ENCODE data around the gene METTL18.

METTL18 gene

DNA sequence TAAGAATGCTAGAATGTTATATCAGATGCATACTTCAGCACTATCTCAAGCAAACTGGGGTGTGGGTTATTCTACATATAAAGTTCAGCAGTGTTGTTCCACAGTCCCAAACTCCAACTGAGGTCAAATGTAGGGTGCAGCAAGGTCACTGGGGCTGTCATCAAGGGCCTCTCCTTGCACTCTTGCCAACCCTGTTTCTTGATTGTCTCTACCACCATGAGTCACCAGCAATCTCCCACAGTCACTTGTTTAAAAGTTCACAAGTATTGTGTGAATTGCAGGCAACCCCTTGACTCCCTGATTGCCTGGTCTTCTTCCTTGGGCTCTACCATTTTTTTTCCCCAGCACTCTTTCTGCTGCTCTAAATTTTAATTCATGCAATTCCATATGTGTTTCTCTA is 10.6 kb downstream of the METTL18 start:
- no peak for DNase-seq

DNA sequence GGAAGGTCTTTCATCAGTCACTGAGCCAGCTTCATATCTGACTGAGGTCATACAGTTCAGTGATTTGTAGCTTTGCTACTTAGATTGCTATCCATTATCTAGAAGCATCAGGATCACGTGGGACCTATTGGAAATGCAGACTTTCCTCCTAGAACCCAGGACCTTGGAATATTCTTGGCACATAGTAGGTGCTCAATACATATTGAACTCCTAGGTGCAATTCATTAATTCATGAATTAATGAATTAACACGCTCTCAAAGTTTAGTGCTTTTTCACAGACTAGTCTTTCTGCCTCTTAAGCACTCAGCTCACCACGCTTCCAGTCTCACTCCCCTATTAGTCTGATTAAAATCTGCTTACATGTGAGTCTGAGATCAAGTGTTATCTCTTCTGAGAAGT is 12.1 kb downstream of the METTL18 start:
- no peak for DNase-seq

DNA sequence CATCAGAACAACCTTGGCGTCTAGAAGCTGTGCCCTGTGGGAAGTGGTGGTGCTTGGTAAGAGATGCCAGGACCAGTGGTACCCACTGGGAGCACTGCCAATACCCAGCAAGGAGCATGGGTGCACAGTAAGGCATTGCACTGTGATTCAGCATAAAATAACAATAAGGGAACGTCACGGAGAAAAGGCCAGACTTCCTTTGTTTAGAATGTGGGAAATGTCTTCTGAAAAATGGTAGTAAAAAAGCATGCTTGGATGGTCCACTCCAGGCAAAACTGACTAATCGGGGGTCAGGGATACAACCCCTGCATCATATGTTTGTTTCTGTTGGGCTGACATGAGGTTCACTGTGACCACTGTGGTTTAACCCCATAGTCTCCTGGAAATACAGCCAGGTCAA is 14.7 kb downstream of the METTL18 start:
- DNase-seq: no peak

DNA sequence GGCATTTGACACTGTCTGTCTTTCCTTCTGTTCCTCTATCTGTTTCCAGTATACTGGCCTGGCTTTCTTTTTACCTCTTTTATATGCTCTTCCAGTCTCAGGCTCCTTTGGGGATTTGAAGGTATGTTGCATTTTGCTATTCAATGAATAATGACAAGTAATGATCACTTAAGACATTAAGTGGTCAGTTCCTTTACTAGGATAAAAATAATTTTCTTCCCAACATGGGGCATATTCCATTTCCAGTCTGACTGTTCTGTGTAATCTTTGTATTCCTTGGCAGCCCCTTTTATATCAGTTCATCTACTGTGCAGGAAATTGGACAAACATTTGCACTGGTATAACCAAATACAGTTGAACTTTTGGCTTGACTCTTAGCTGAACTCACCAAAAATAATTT is 15.6 kb downstream of the METTL18 start:
- DNase-seq: no peak

DNA sequence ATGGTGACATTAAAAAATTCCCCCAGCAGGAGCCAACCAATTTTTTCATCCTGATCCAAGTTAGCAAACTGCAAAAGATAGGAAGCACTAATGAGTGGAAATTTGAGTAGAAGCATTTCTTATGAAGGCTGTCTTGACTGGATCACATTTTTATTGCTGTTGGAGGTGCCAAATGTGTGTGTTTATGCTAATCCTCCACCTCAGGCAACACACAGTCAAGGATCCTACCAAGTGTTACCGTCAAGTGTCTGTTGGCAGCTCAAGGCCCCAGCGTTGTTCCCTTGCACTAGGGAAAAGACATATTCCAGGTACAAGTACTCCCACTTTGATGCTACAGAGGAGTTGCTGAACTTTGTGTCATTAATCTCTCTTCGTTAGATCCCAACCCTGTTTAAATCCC is 18.3 kb downstream of the METTL18 start:
- DNase-seq: no peak

DNA sequence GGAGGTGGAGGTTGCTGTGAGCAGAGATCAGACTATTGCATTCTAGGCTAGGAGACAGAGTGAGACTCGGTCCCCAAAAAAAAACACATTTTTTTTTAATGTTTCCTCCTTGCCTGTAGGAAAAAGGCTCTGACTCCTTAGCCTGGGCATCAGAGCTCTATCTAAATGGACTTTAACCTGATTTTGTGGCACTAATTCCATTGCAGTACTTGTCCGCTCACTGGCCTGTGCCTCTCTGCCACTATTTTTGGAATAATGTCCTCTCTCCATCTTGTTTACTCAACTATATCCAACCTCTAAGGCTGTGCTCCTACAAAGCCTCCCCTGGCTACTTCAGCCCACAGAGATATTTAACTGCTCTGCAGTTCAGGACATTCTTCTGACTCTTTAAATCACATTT is 26.5 kb downstream of the METTL18 start:
- no peak for DNase-seq

DNA sequence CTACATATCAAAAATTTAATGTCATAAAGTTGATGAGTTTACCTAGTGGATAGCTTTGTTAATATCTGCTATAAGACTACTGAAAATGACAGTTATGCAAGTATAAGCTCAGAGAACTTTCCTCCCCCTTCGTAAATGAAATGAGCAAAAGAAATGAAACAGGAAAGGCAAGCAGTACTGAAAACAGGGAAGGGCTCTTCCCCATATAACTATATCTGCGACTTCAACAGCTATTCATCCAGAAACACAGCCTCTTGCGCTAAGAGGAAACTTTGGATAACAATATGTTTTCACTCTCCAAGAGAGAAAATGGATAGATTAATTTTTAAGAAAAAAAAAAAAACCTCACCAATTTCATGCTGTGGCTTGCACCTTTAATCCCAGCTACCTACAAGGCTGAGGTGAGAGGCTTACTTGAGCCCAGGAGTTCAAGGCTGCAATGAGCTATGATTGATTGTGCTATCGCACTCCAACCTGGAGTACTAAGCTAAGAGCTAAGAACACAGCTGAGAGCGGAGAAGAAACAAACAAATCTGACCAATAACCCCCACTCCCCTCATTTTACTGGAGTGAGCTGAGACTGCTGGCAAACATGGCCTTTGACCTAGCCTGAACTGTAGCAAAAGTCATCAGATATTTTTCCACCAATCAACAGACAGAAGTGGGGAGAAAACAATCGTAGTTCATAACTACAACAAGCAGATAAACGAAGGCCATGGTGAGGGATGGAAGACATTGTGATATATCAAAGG is 29.0 kb downstream of the METTL18 start:
- DNase-seq: no peak

DNA sequence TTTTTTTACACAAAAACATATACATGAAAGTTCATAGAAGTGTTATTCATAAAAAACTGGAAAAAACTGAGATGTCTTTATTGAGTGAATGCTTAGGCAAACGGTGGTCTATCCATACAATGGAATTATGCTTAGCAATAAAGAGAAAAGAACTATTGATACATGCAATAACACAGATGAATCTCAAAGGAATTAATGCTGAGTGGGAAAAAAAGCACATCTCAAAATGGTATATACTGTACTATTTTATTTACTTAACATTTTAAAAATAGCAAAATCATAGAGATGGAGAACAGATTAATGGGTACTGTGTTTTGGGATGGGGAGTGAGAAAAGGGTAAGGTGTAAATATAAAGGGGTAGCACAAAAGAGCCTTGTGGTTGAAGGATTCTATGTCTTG is 29.8 kb downstream of the METTL18 start:
- DNase-seq: no peak

DNA sequence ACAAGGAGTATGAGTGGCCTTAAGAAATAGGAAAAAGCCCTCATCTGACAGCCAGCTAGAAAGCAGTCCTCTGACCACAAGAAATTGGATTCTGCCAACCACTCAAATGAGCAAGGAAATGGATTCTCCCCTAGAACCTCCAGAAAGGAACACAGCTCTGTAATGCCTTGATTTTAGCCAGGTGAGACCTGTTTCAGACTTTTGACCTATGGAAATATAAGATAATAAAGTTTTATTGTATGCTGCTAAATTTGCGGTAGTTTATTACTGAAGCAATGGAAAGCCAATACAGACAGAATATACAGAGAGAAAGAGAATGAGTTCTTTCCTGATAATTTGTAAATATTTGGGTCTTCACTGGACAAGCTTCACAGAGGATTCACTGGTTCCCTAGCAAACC is 32.0 kb downstream of the METTL18 start:
- DNase-seq: peak in 1 of 3 experiments; percentile 34

DNA sequence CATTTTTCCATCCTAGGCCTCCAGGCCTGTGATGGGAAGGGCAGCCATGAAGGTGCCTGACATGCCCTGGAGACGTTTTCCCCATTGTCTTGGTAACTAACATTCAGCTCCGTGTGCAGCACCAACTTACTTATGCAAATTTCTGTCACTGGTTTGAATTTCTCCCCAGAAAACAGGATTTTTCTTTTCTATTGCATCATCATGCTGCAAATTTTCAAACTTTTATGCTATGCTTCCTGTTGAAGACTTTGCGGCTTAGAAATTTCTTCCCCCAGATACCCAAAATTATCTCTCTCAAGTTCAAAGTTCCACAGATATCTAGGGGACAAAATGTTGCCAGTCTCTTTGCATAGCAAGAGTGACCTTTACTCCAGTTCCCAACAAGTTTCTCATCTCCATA is 35.7 kb downstream of the METTL18 start:
- DNase-seq: no peak

DNA sequence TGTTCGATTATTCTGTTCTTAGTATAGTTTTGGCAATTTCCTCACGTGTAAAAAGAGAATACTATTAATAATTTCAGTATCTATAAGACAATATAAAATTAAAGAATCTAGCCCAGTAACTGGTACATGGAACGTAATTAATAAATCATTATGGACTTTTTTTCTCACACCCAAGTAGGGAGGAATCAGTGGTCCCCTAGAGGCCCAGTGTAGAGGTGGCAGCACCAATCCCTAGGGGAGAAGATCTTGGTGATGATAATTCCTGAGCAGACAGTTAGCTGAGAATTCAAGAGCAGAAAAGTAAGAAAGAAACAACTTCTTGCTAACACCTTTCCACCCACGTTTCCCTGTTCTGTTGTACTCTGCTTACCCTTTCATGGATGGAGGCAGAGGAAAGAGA is 41.2 kb downstream of the METTL18 start:
- DNase-seq: no peak

DNA sequence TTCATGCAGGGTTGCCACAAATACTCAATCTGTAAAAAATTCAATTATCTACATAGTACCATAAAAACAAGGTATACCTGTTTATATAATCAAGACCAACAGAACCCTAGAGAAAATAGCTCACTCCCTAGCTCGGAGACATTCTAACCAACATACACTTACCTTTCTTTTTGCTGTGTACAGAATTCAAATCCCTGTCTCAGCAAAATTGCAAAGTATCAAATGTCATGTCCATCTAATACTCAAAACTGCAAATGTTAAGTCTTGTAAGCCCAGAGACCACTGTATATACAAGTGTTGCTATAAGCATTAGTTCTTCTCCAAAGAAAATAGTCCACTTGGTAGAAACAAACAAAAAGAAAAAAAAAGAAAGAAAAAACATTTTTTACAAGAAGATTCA is 44.7 kb downstream of the METTL18 start:
- DNase-seq: no peak

DNA sequence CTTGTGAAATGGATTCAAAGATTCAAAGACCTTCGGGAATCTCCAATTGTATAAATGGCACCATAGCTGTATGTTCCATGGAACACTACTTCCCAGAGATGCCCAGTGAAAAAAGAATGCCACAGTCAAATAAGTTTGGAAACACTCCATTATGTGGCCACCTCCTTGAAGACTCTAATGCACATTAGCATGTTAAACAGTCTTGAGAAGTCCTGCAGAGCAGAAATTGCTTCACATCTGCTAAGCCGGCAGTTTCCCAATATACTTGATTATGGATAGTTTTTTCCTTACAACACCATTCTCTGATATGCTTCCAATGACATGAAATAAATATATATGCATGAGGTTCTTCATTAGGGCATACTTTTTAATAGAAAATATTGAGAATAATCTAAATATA is 48.2 kb downstream of the METTL18 start:
- no peak for DNase-seq

DNA sequence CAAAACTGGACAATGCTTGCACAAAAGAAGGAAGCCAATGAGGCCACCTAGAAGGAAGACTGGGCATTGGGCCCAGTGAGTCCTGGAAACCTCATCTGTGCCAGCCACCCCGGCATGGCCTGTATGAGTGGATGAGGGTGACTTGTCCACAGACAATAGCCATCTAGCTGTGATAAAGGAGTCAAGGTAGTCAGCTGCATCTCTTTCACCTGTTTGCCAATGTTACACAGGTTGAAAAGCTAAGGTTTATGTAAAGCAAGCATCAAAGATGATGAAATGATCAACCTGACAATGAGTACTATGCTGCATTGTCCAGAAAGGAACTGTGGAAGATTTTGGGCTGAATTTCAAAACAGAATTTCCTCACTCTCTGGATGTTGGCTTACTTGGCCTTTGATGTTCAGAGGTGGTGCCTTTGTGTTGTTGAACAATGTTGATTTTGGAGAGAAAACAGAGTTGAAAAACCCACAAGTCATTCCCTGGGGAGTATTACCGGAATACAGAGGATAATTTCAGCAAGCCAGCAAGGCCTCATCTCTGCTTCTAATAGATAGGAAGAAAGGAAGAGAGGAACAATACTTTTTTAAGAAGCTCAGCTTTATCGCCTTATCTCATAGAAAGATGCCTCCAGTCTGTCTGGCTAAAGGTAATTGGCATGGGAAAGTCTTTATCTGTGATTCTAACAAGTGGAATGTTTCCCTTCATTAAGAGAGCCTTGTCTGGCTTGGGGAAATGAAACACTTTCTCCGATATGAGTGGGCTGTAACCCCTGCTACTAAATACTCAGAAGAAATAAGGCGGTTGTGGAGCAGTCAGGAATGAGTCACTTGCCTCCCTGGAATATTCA is 49.5 kb downstream of the METTL18 start:
- DNase-seq: no peak

All from NCI-H1417 (cell line).